ENCODE measurements around the gene NEK10. TPM values are rescaled to one million over a fixed set of nuclear protein-coding genes. Genes with fewer than 3 reads are reported as not detected.

NEK10 gene
- total and polyA plus RNA-seq, 2 of the 13 experiments (the other 11 are each of a cell fraction or from before 2014, with no cell fraction given) = 2.8 to 14.2 TPM

DNA sequence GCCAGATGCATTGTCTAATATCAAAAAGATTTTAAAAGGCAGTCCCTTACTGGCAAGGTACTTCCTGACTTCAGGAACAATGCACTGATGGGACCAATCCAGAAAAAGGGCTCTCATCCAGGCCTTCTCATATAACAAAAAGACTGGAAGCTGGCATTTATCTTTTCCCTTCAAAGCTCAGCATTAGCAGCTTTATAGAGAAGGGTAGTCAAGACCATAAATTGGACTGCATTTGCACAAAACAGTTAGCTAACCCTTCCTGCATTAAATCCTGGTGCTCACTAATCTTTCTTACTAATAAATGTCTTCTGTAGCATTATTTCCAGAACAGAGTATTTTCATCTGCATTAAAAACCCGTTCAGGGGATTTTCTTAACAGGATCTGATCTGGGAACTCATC is 46.0 kb upstream of the NEK10 start (continued):
- TF ChIP-seq, protein P1, sequence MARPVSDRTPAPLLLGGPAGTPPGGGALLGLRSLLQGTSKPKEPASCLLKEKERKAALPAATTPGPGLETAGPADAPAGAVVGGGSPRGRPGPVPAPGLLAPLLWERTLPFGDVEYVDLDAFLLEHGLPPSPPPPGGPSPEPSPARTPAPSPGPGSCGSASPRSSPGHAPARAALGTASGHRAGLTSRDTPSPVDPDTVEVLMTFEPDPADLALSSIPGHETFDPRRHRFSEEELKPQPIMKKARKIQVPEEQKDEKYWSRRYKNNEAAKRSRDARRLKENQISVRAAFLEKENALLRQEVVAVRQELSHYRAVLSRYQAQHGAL (CRISPR knock-in tag; IDR thresholded peaks at IDR 0.05; ENCODE audit: not compliant biosample characterization) = no peak
- TF ChIP-seq, protein P2, sequence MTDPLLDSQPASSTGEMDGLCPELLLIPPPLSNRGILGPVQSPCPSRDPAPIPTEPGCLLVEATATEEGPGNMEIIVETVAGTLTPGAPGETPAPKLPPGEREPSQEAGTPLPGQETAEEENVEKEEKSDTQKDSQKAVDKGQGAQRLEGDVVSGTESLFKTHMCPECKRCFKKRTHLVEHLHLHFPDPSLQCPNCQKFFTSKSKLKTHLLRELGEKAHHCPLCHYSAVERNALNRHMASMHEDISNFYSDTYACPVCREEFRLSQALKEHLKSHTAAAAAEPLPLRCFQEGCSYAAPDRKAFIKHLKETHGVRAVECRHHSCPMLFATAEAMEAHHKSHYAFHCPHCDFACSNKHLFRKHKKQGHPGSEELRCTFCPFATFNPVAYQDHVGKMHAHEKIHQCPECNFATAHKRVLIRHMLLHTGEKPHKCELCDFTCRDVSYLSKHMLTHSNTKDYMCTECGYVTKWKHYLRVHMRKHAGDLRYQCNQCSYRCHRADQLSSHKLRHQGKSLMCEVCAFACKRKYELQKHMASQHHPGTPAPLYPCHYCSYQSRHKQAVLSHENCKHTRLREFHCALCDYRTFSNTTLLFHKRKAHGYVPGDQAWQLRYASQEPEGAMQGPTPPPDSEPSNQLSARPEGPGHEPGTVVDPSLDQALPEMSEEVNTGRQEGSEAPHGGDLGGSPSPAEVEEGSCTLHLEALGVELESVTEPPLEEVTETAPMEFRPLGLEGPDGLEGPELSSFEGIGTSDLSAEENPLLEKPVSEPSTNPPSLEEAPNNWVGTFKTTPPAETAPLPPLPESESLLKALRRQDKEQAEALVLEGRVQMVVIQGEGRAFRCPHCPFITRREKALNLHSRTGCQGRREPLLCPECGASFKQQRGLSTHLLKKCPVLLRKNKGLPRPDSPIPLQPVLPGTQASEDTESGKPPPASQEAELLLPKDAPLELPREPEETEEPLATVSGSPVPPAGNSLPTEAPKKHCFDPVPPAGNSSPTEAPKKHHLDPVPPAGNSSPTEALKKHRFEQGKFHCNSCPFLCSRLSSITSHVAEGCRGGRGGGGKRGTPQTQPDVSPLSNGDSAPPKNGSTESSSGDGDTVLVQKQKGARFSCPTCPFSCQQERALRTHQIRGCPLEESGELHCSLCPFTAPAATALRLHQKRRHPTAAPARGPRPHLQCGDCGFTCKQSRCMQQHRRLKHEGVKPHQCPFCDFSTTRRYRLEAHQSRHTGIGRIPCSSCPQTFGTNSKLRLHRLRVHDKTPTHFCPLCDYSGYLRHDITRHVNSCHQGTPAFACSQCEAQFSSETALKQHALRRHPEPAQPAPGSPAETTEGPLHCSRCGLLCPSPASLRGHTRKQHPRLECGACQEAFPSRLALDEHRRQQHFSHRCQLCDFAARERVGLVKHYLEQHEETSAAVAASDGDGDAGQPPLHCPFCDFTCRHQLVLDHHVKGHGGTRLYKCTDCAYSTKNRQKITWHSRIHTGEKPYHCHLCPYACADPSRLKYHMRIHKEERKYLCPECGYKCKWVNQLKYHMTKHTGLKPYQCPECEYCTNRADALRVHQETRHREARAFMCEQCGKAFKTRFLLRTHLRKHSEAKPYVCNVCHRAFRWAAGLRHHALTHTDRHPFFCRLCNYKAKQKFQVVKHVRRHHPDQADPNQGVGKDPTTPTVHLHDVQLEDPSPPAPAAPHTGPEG (CRISPR knock-in tag; IDR thresholded peaks at IDR 0.05) = no peak
- TF ChIP-seq NFATC3 (CRISPR knock-in tag; IDR thresholded peaks at IDR 0.05) (no peak), ZNF292 (CRISPR knock-in tag; IDR thresholded peaks at IDR 0.05; ENCODE audit: borderline replicate concordance, low read depth) (no peak), SRF (IDR thresholded peaks at IDR 0.05; ENCODE audit: low read depth, low read length) (no peak), NFYB (CRISPR knock-in tag; IDR thresholded peaks at IDR 0.05) (no peak), NCOA2 (CRISPR knock-in tag; IDR thresholded peaks at IDR 0.05) (no peak)
- TF ChIP-seq, protein P3, sequence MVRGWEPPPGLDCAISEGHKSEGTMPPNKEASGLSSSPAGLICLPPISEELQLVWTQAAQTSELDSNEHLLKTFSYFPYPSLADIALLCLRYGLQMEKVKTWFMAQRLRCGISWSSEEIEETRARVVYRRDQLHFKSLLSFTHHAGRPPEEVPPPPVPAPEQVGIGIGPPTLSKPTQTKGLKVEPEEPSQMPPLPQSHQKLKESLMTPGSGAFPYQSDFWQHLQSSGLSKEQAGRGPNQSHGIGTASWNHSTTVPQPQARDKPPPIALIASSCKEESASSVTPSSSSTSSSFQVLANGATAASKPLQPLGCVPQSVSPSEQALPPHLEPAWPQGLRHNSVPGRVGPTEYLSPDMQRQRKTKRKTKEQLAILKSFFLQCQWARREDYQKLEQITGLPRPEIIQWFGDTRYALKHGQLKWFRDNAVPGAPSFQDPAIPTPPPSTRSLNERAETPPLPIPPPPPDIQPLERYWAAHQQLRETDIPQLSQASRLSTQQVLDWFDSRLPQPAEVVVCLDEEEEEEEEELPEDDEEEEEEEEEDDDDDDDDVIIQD (CRISPR knock-in tag; IDR thresholded peaks at IDR 0.05; ENCODE audit: low read depth) = no peak

Data from HepG2 (cell line).